WTC11 (cell line): ENCODE results near the gene CLEC9A. TPM values are rescaled to one million over a fixed set of nuclear protein-coding genes. Genes with fewer than 3 reads are reported as not detected.

Source experiments
- ATAC-seq: fragments of 200-7000 bp; cut with Tn5 transposase; 2 replicates; pipeline ENCODE4 v1.10.0; 2021; ENCODE audit warnings: mild to moderate bottlenecking, moderate library complexity
- CTCF ChIA-PET: fragments of 300-600 bp; sonication (Branson Sonifier 250); formaldehyde crosslinking; loops from one replicate; lab custom pipeline; 2021; ENCODE audit warnings: antibody characterized with exemption; lab: Charles Lee
- POLR2A ChIA-PET: fragments of 350-600 bp; sonication (Branson Sonifier 250); formaldehyde crosslinking; loops from one replicate; lab custom pipeline; 2021; ENCODE audit warnings: antibody characterized with exemption; lab: Charles Lee
- DNase-seq: peaks from one replicate; pipeline ENCODE4 v3.0.0; 2021; ENCODE audit warnings: low spot score
- H3K27ac Mint-ChIP-seq: 2 replicates; pipeline ENCODE4 v1.8.0; 2021; ENCODE audit warnings: mixed read lengths
- H3K27me3 Mint-ChIP-seq: 2 replicates; pipeline ENCODE4 v1.8.0; 2021; ENCODE audit warnings: low read depth, mild to moderate bottlenecking, moderate library complexity, mixed read lengths
- H3K36me3 Mint-ChIP-seq: 2 replicates; pipeline ENCODE4 v1.8.0; 2021; ENCODE audit warnings: mixed read lengths
- H3K4me1 Mint-ChIP-seq: 2 replicates; pipeline ENCODE4 v1.8.0; 2022; ENCODE audit warnings: mixed read lengths
- H3K4me3 Mint-ChIP-seq: 2 replicates; pipeline ENCODE4 v1.8.0; 2021; ENCODE audit warnings: mild to moderate bottlenecking, moderate library complexity, mixed read lengths
- H3K9me3 Mint-ChIP-seq: 2 replicates; pipeline ENCODE4 v1.8.0; 2021; ENCODE audit warnings: mixed read lengths
- AFF4 ChIP-seq: sonication (generic); formaldehyde crosslinking; IDR thresholded peaks from 2 replicates; pipeline ENCODE4 v1.8.1; 2023; ENCODE audit warnings: mild to moderate bottlenecking, missing genetic modification reagents, borderline replicate concordance
- ATF2 ChIP-seq: sonication (generic); formaldehyde crosslinking; IDR thresholded peaks from 2 replicates; pipeline ENCODE4 v1.8.1; 2022; ENCODE audit warnings: low read depth, missing genetic modification reagents, borderline replicate concordance
- ATF3 ChIP-seq: sonication (generic); formaldehyde crosslinking; conservative IDR thresholded peaks from 2 replicates; pipeline ENCODE4 v1.8.1; 2022; ENCODE audit warnings: mild to moderate bottlenecking, missing genetic modification reagents
- ATF6 ChIP-seq: sonication (generic); formaldehyde crosslinking; IDR thresholded peaks from 2 replicates; pipeline ENCODE4 v1.8.1; 2023; ENCODE audit warnings: mild to moderate bottlenecking, missing genetic modification reagents
- CBFB ChIP-seq: sonication (generic); formaldehyde crosslinking; IDR thresholded peaks from 2 replicates; pipeline ENCODE4 v1.8.1; 2022; ENCODE audit warnings: mild to moderate bottlenecking, low read depth, missing genetic modification reagents
- CDX4 ChIP-seq: fragments of 250-450 bp; sonication (Bioruptor Pico); IDR thresholded peaks from 2 replicates; pipeline ENCODE4 v1.9.0; 2021; ENCODE audit warnings: moderate library complexity, mild to moderate bottlenecking, inconsistent platforms, borderline replicate concordance
- FOXJ3 ChIP-seq: sonication (generic); formaldehyde crosslinking; IDR thresholded peaks from 2 replicates; pipeline ENCODE4 v1.9.0; 2021; ENCODE audit warnings: missing genetic modification reagents, mild to moderate bottlenecking, borderline replicate concordance
- GTF2I ChIP-seq: fragments of 250-450 bp; sonication (Bioruptor Pico); conservative IDR thresholded peaks from 2 replicates; pipeline ENCODE4 v1.4.0; 2021; ENCODE audit warnings: mild to moderate bottlenecking
- IRF1 ChIP-seq: sonication (generic); formaldehyde crosslinking; IDR thresholded peaks from 2 replicates; pipeline ENCODE4 v1.8.0; 2023; ENCODE audit warnings: missing genetic modification reagents
- MLX ChIP-seq: sonication (generic); formaldehyde crosslinking; IDR thresholded peaks from 2 replicates; pipeline ENCODE4 v1.8.1; 2023; ENCODE audit warnings: mild to moderate bottlenecking, missing genetic modification reagents, moderate library complexity
- MXD4 ChIP-seq: fragments of 250-450 bp; sonication (Bioruptor Pico); IDR thresholded peaks from 2 replicates; pipeline ENCODE4 v1.8.0; 2021; ENCODE audit warnings: mild to moderate bottlenecking, moderate library complexity, borderline replicate concordance
- MYBL2 ChIP-seq: sonication (generic); formaldehyde crosslinking; IDR thresholded peaks from 2 replicates; pipeline ENCODE4 v1.8.1; 2023; ENCODE audit warnings: mild to moderate bottlenecking, moderate library complexity, missing genetic modification reagents
- RORB ChIP-seq: fragments of 250-450 bp; sonication (Bioruptor Pico); IDR thresholded peaks from 2 replicates; pipeline ENCODE4 v1.9.0; 2021; ENCODE audit warnings: mild to moderate bottlenecking
- SMAD3 ChIP-seq: sonication (generic); formaldehyde crosslinking; IDR thresholded peaks from 2 replicates; pipeline ENCODE4 v1.8.0; 2022; ENCODE audit warnings: missing genetic modification reagents, mild to moderate bottlenecking, borderline replicate concordance
- SMAD4 ChIP-seq: sonication (generic); formaldehyde crosslinking; IDR thresholded peaks from 2 replicates; pipeline ENCODE4 v1.8.0; 2022; ENCODE audit warnings: mild to moderate bottlenecking, missing genetic modification reagents
- USF2 ChIP-seq: sonication (generic); formaldehyde crosslinking; IDR thresholded peaks from 2 replicates; pipeline ENCODE4 v1.8.1; 2023; ENCODE audit warnings: mild to moderate bottlenecking, missing genetic modification reagents, moderate library complexity
- ZBTB43 ChIP-seq: sonication (generic); formaldehyde crosslinking; IDR thresholded peaks from 2 replicates; pipeline ENCODE4 v1.8.1; 2023; ENCODE audit warnings: mild to moderate bottlenecking, missing genetic modification reagents
- ZNF219 ChIP-seq: sonication (generic); formaldehyde crosslinking; IDR thresholded peaks from 2 replicates; pipeline ENCODE4 v1.8.0; 2023; ENCODE audit warnings: missing genetic modification reagents, mild to moderate bottlenecking, borderline replicate concordance
- ZNF317 ChIP-seq: sonication (generic); formaldehyde crosslinking; IDR thresholded peaks from 2 replicates; pipeline ENCODE4 v1.8.1; 2023; ENCODE audit warnings: low read depth, mild to moderate bottlenecking, moderate library complexity, missing genetic modification reagents, borderline replicate concordance
- ZNF423 ChIP-seq: fragments of 250-450 bp; sonication (Bioruptor Pico); IDR thresholded peaks from 2 replicates; pipeline ENCODE4 v2.1.2; 2022; ENCODE audit warnings: mild to moderate bottlenecking, moderate library complexity
- total RNA-seq: library from RNA; stranded (reverse); gene quantifications from 3 replicates; pipeline ENCODE4 v1.2.3, GENCODE V29; 2021

The CLEC9A gene
- total RNA-seq, 1 experiment from 2014 or later, result not detected

GRCh38 chr12:10016881-10017280, 13.6 kb upstream of the CLEC9A start (continued):
- TF ChIP-seq ZBTB43 (no peak), MYBL2 (CRISPR knock-in tag) (no peak), IRF1 (CRISPR knock-in tag) (no peak), CDX4 (no peak), SMAD4 (CRISPR knock-in tag) (no peak), ATF6 (CRISPR knock-in tag) (no peak), CBFB (no peak), SMAD3 (CRISPR knock-in tag) (no peak), ZNF423 (CRISPR knock-in tag) (no peak)

GRCh38 chr12:10018386-10018785, 12.1 kb upstream of the CLEC9A start:
- no peak for ATAC-seq
- peaks cover 4% of the 10 kb centered on the region; the same call in 1 of the 2 replicates for H3K9me3 Mint-ChIP-seq
- TF ChIP-seq USF2 (no peak), MLX (CRISPR knock-in tag) (no peak), ZNF219 (no peak), MXD4 (CRISPR knock-in tag) (no peak), AFF4 (no peak), RORB (CRISPR knock-in tag) (no peak), ZNF317 (CRISPR knock-in tag) (no peak), ATF2 (no peak), FOXJ3 (CRISPR knock-in tag) (no peak), ATF3 (CRISPR knock-in tag) (no peak), GTF2I (CRISPR knock-in tag) (no peak)
- TF ChIP-seq, all 79 proteins: peak for 0
- H3K4me1 Mint-ChIP-seq, result peaks cover 10% of the 10 kb centered on the region
- peaks cover 5% of the 10 kb centered on the region; the same call in 1 of the 2 replicates for H3K27me3 Mint-ChIP-seq
- H3K36me3 Mint-ChIP-seq, result no peaks in the 10 kb centered on the region
- H3K27ac Mint-ChIP-seq, result no peak overlapping the region
- CTCF ChIA-PET, result interaction anchor here (1.0 to 1.3 kb wide), 3 partner anchors 8 to 135 kb away, joined by 3 to 7 read pairs (median 3); no protein-coding TSS in a partner anchor
- no peak overlapping the region for H3K4me3 Mint-ChIP-seq
- POLR2A ChIA-PET, result no interaction called here
- no peak for DNase-seq
